Muscle of back (tissue), 11 donors: Measurements from ENCODE around the gene GINS2. TPM values are rescaled to one million over a fixed set of nuclear protein-coding genes. Genes with fewer than 3 reads are reported as not detected.
A peak's percentile ranks its signal among the peaks of the same experiment; 100 is the strongest.

Source experiments
- DNase-seq, 3 donors: peaks; one replicate each; pipeline versions ENCODE4 v3.0.0 to v3.0.0-alpha.2; 2013
- polyA plus RNA-seq, 10 donors: library from polyadenylated mRNA; unstranded; fragments of 120-200 nt; gene quantifications; one replicate each; pipeline ENCODE4 v1.2.1, GENCODE V29; 2013; ENCODE audit not compliant: insufficient read length in 10 of 10

Gene GINS2
- polyA plus RNA-seq, 10 donors: 8.2 to 17.7 (median 10.7) TPM

- DNase-seq: peak; percentile 35 to 80 (median 69)
These were observed 28.8 kb upstream of the GINS2 start for GRCh38 chr16:85717393-85718152.

GRCh38 chr16:85716680-85717038 lies 27.9 kb upstream of the GINS2 start:
- no peak for DNase-seq

- DNase-seq: peak in 1 of 3 donors; percentile 65
These were observed 27.4 kb upstream of the GINS2 start for GRCh38 chr16:85716022-85716679.

- DNase-seq: peak; percentile 38 to 88 (median 54)
These were observed 26.6 kb upstream of the GINS2 start for GRCh38 chr16:85715169-85716021.

GRCh38 chr16:85712801-85713200 lies 24.0 kb upstream of the GINS2 start:
- DNase-seq: no peak

GRCh38 chr16:85711982-85712587 lies 23.3 kb upstream of the GINS2 start:
- no peak for DNase-seq

GRCh38 chr16:85710732-85711131 lies 22.0 kb upstream of the GINS2 start:
- no peak for DNase-seq

GRCh38 chr16:85709766-85710585 lies 21.2 kb upstream of the GINS2 start:
- DNase-seq: no peak

GRCh38 chr16:85708338-85708737 lies 19.6 kb upstream of the GINS2 start:
- no peak for DNase-seq

GRCh38 chr16:85707528-85708095 lies 18.9 kb upstream of the GINS2 start:
- no peak for DNase-seq

- DNase-seq: no peak
These were observed 17.8 kb upstream of the GINS2 start for GRCh38 chr16:85706449-85707034.

GRCh38 chr16:85704900-85705846 lies 16.4 kb upstream of the GINS2 start:
- no peak for DNase-seq

GRCh38 chr16:85704011-85704410 lies 15.3 kb upstream of the GINS2 start:
- DNase-seq: no peak

- no peak for DNase-seq
These were observed 10.9 kb upstream of the GINS2 start for GRCh38 chr16:85699628-85700027.

GRCh38 chr16:85698935-85699558 lies 10.3 kb upstream of the GINS2 start:
- no peak for DNase-seq

- no peak for DNase-seq
These were observed 9.7 kb upstream of the GINS2 start for GRCh38 chr16:85698459-85698891.

GRCh38 chr16:85697431-85697830 lies 8.7 kb upstream of the GINS2 start:
- no peak for DNase-seq

- DNase-seq: peak in 1 of 3 donors; percentile 57
These were observed 8.0 kb upstream of the GINS2 start for GRCh38 chr16:85696781-85697180.
